ENCODE results near the gene RBPJ.

The RBPJ gene

GRCh38 chr4:26451597-26451996 lies 130.8 kb downstream of the RBPJ start:
- no peak overlapping the region for H3K27ac ChIP-seq
- no peak for TF ChIP-seq ZFX (IDR thresholded peaks at IDR 0.05)
- TF ChIP-seq CTCF (conservative IDR thresholded peaks at IDR 0.05) = no peak

- H3K27ac ChIP-seq = 0 out of 2 replicates have a peak overlapping the region, but pooled peaks have one; percentile 11
- TF ChIP-seq CTCF (conservative IDR thresholded peaks at IDR 0.05) (no peak), ZFX (IDR thresholded peaks at IDR 0.05) (no peak)
These were observed 132.0 kb downstream of the RBPJ start for GRCh38 chr4:26452565-26453531.

GRCh38 chr4:26454961-26455360 lies 134.1 kb downstream of the RBPJ start:
- no peak overlapping the region for H3K27ac ChIP-seq
- TF ChIP-seq CTCF (conservative IDR thresholded peaks at IDR 0.05) = no peak
- TF ChIP-seq ZFX (IDR thresholded peaks at IDR 0.05) = no peak

- TF ChIP-seq ZFX (IDR thresholded peaks at IDR 0.05) (no peak), CTCF (conservative IDR thresholded peaks at IDR 0.05) (no peak)
- no peak overlapping the region for H3K27ac ChIP-seq
These were observed 134.8 kb downstream of the RBPJ start for GRCh38 chr4:26455571-26455970.

- TF ChIP-seq CTCF (conservative IDR thresholded peaks at IDR 0.05) (no peak), ZFX (IDR thresholded peaks at IDR 0.05) (no peak)
These were observed 136.6 kb downstream of the RBPJ start for GRCh38 chr4:26457412-26457811.

GRCh38 chr4:26458157-26458561 lies 137.3 kb downstream of the RBPJ start:
- no peak overlapping the region for H3K27ac ChIP-seq
- TF ChIP-seq ZFX (IDR thresholded peaks at IDR 0.05) (no peak), CTCF (conservative IDR thresholded peaks at IDR 0.05) (no peak)

More at GRCh38 chr4:26457412-26457811, 136.6 kb downstream of the RBPJ start:
- H3K27ac ChIP-seq = no peak overlapping the region

- TF ChIP-seq CTCF (conservative IDR thresholded peaks at IDR 0.05) (peak; percentile 76), ZFX (IDR thresholded peaks at IDR 0.05) (no peak)
- H3K27ac ChIP-seq = no peak overlapping the region
These were observed 138.4 kb downstream of the RBPJ start for GRCh38 chr4:26459054-26459755.
